ENCODE data around the gene DCC. TPM values are rescaled to one million over a fixed set of nuclear protein-coding genes. Genes with fewer than 3 reads are reported as not detected.

The DCC gene
- total RNA-seq, 2 donors from 2014 or later = 0.33 TPM; not detected in 1

- ATAC-seq (no peak), DNase-seq (no peak)
- Histone ChIP-seq H3K36me3 (replicated peaks in 1 of 2; ENCODE audit: insufficient read depth in 1 of 2, low read depth in 2 of 2) (no peaks in the 10 kb centered on the region), H3K4me1 (no peaks in the 10 kb centered on the region), H3K27ac (no peak overlapping the region), H3K4me3 (no peak overlapping the region), H3K9me3 (no peaks in the 10 kb centered on the region), H3K27me3 (no peaks in the 10 kb centered on the region)
- 77 to 79% methylated on average over 3 of the region's 3 CpGs for WGBS, 2 donors
- TF ChIP-seq POLR2A (IDR thresholded peaks at IDR 0.05) = no peak
- TF ChIP-seq CTCF (IDR thresholded peaks at IDR 0.05) = no peak
- intact Hi-C loops (cut with DNase I) = no loop called here
Measured at GRCh38 chr18:52610451-52611115, 270.6 kb downstream of the DCC start.

- DNase-seq (no peak), ATAC-seq (no peak)
- H3K9me3 ChIP-seq = no peaks in the 10 kb centered on the region
- H3K27ac ChIP-seq = no peak overlapping the region
- intact Hi-C loops (cut with DNase I) = no loop called here
- no peaks in the 10 kb centered on the region for H3K36me3 ChIP-seq (replicated peaks in 1 of 2; ENCODE audit: insufficient read depth in 1 of 2, low read depth in 2 of 2)
- no peak overlapping the region for H3K4me3 ChIP-seq
- TF ChIP-seq CTCF (IDR thresholded peaks at IDR 0.05) = no peak
- TF ChIP-seq POLR2A (IDR thresholded peaks at IDR 0.05) = no peak
- H3K4me1 ChIP-seq = no peaks in the 10 kb centered on the region
- H3K27me3 ChIP-seq = no peaks in the 10 kb centered on the region
Measured at GRCh38 chr18:52612406-52612805, 272.4 kb downstream of the DCC start.

- ATAC-seq (no peak), DNase-seq (no peak)
- WGBS, 2 donors = 48 to 54% methylated on average over 2 of the region's 2 CpGs
- no peak for TF ChIP-seq POLR2A (IDR thresholded peaks at IDR 0.05)
- TF ChIP-seq CTCF (IDR thresholded peaks at IDR 0.05) = no peak
- Histone ChIP-seq H3K4me1 (no peaks in the 10 kb centered on the region), H3K36me3 (replicated peaks in 1 of 2; ENCODE audit: insufficient read depth in 1 of 2, low read depth in 2 of 2) (no peaks in the 10 kb centered on the region), H3K27ac (no peak overlapping the region), H3K9me3 (no peaks in the 10 kb centered on the region), H3K4me3 (no peak overlapping the region), H3K27me3 (no peaks in the 10 kb centered on the region)
- intact Hi-C loops (cut with DNase I) = no loop called here
Measured at GRCh38 chr18:52615321-52615720, 275.3 kb downstream of the DCC start.

- no peaks in the 10 kb centered on the region for H3K27me3 ChIP-seq
- no peak for ATAC-seq
- H3K9me3 ChIP-seq = no peaks in the 10 kb centered on the region
- no peak for DNase-seq
- 67 to 69% methylated on average over 3 of the region's 3 CpGs for WGBS, 2 donors
- H3K4me1 ChIP-seq = no peaks in the 10 kb centered on the region
- TF ChIP-seq CTCF (IDR thresholded peaks at IDR 0.05) (no peak), POLR2A (IDR thresholded peaks at IDR 0.05) (no peak)
- no peaks in the 10 kb centered on the region for H3K36me3 ChIP-seq (replicated peaks in 1 of 2; ENCODE audit: insufficient read depth in 1 of 2, low read depth in 2 of 2)
- no peak overlapping the region for H3K4me3 ChIP-seq
- no peak overlapping the region for H3K27ac ChIP-seq
- intact Hi-C loops (cut with DNase I) = no loop called here
Measured at GRCh38 chr18:52615943-52616342, 275.9 kb downstream of the DCC start.

- no peak overlapping the region for H3K4me3 ChIP-seq
- DNase-seq (no peak), ATAC-seq (no peak)
- intact Hi-C loops (cut with DNase I) = no loop called here
- H3K36me3 ChIP-seq (replicated peaks in 1 of 2; ENCODE audit: insufficient read depth in 1 of 2, low read depth in 2 of 2) = no peaks in the 10 kb centered on the region
- no peak overlapping the region for H3K27ac ChIP-seq
- no peak for TF ChIP-seq POLR2A (IDR thresholded peaks at IDR 0.05)
- no peak for TF ChIP-seq CTCF (IDR thresholded peaks at IDR 0.05)
- no peaks in the 10 kb centered on the region for H3K27me3 ChIP-seq
- no peaks in the 10 kb centered on the region for H3K4me1 ChIP-seq
- H3K9me3 ChIP-seq = no peaks in the 10 kb centered on the region
Measured at GRCh38 chr18:52617931-52618330, 277.9 kb downstream of the DCC start.

Measured in body of pancreas (tissue), 4 donors.